ENCODE data around the gene PXN. TPM values are rescaled to one million over a fixed set of nuclear protein-coding genes. Genes with fewer than 3 reads are reported as not detected.

Gene PXN
- total RNA-seq, 1 experiment from 2014 or later = 156 TPM

DNA sequence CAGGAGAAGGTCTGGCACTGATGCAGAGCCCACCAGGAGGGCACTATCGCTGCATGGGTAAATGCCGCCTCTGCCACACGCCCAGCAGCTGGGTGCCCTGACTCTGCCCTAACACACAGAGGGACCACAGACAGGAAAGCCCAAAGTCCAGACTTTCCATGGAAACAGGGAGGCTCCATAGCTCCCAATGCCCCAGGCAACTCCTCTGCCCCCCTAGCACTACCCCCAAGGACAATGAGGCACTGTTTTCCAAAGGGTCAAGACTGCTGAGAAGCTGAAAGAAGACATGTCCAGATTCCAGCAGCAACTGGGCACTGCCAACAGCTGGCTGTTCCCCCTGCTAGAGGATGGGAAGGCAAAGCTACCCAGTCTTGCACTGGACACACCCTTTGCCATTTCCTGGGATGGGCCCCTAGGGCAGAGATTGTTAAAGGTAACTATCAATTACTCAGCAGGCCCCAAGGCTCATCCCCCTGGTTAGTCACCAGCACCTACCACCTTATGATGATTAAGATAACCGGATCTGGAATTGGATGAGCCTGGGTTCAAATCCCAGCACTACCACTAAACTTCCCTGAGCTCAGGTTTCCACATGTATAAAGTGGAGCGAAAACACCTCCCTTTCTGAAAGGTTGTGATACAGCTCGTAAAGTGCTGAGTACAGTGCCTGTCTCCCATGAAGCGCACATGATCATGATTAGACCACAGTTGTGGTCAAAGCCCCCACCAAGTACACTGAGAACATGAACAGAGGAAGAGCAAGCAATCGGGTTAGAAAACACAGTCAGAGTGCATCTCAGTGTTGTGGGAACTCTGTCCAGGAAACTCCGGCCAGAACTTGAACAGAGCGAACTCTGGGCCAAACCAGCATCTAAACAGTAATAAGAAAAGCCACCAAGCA is 3.3 kb downstream of the PXN start:
- intact Hi-C loops (cut with micrococcal nuclease; ENCODE audit: unreplicated experiment) = no loop called here
- TF ChIP-seq CTCF (IDR thresholded peaks at IDR 0.05; ENCODE audit: unreplicated experiment) = no peak
- H3K4me3 Mint-ChIP-seq (ENCODE audit: low read depth, unreplicated experiment) = peak overlapping the region; percentile 87
- CTCF ChIA-PET = interaction anchor here (0.5 to 13.8 kb wide), 5 partner anchors 16 to 34 kb away, joined by 3 to 338 read pairs (median 4); partner anchors contain the start of gene RNU4-1
- no peaks in the 10 kb centered on the region for H3K9me3 Mint-ChIP-seq (ENCODE audit: low read depth, unreplicated experiment)
- H3K27ac Mint-ChIP-seq (ENCODE audit: unreplicated experiment) = peak overlapping the region; percentile 52
- peaks cover 52% of the 10 kb centered on the region for H3K4me1 Mint-ChIP-seq (ENCODE audit: low read depth, unreplicated experiment)
- peak; percentile 34 for DNase-seq
- peaks cover 55% of the 10 kb centered on the region for H3K36me3 Mint-ChIP-seq (ENCODE audit: insufficient read depth, unreplicated experiment)
- BruUV-seq (replicated peaks) = no TSS peak
- no peaks in the 10 kb centered on the region for H3K27me3 Mint-ChIP-seq (ENCODE audit: unreplicated experiment)

DNA sequence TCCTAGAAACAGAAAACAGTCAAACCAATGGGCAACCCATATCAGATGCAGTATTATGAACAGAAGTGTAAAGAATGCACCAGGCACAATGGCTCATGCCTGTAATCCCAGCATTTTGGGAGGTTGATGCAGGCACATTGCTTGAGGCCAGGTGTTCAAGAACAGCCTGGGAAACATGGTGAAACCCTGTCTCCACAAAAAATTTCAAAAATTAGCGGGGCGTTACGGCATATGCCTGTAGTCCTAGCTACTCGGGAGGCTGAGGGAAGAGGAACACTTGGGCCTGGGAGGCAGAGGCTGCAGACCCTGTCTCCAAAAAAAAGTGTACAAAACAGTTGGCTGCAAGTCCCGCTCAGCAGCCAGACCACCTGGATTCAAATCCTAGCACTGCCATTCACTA is 4.9 kb downstream of the PXN start:
- Mint-ChIP-seq H3K9me3 (ENCODE audit: low read depth, unreplicated experiment) (no peaks in the 10 kb centered on the region), H3K4me3 (ENCODE audit: low read depth, unreplicated experiment) (no peak overlapping the region), H3K27ac (ENCODE audit: unreplicated experiment) (peak overlapping the region; percentile 27), H3K36me3 (ENCODE audit: insufficient read depth, unreplicated experiment) (peaks cover 51% of the 10 kb centered on the region), H3K4me1 (ENCODE audit: low read depth, unreplicated experiment) (peaks cover 65% of the 10 kb centered on the region), H3K27me3 (ENCODE audit: unreplicated experiment) (no peaks in the 10 kb centered on the region)
- no peak for TF ChIP-seq CTCF (IDR thresholded peaks at IDR 0.05; ENCODE audit: unreplicated experiment)
- DNase-seq = no peak
- CTCF ChIA-PET = interaction anchor here (13.8 kb wide), 1 partner anchor 32 kb away, joined by 338 read pairs; no protein-coding TSS in a partner anchor
- BruUV-seq (replicated peaks) = no TSS peak
- intact Hi-C loops (cut with micrococcal nuclease; ENCODE audit: unreplicated experiment) = no loop called here

DNA sequence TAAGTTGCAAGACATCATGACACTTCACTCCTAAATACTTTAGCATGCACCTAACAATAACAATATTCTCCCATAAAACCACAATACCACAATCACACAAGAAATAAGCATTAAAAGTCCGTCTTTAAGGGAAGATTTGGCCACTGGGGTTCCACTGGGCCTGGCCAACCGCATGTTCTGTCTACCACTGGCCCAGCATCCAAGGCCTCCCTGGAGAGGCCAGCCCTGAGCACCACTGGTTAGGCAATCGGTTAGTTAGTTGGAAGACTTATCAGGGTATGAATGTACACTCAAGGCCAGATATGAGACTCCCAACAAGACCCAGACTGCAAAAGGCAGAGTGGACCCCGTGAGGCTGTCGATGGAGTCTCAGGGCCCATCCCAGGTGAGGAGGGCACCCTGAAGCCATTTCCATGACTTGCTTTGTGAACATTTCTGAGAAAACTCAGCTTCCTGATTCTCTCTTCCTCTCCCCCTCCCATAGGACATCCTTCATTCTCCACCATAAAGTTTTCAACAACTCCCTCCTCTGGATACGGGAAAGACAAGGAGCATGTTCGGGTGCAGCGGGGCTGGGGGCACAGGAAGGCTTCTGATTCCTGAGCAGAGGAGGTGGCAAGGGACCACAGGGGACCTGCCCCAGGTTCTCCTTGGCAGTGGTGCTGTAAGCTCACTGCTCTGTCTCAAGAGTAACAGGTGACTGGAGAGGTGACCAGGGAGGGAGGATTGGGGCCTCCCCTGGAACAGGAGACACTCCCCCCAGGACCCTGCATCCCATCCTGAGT is 5.9 kb downstream of the PXN start:
- intact Hi-C loops (cut with micrococcal nuclease; ENCODE audit: unreplicated experiment) = no loop called here
- no peaks in the 10 kb centered on the region for H3K27me3 Mint-ChIP-seq (ENCODE audit: unreplicated experiment)
- DNase-seq = no peak
- CTCF ChIA-PET = interaction anchor here (0.8 to 13.8 kb wide), 3 partner anchors 25 to 31 kb away, joined by 3 to 338 read pairs (median 17); no protein-coding TSS in a partner anchor
- H3K36me3 Mint-ChIP-seq (ENCODE audit: insufficient read depth, unreplicated experiment) = peaks cover 48% of the 10 kb centered on the region
- BruUV-seq (replicated peaks) = no TSS peak
- H3K4me1 Mint-ChIP-seq (ENCODE audit: low read depth, unreplicated experiment) = peaks cover 74% of the 10 kb centered on the region
- no peak for TF ChIP-seq CTCF (IDR thresholded peaks at IDR 0.05; ENCODE audit: unreplicated experiment)
- H3K27ac Mint-ChIP-seq (ENCODE audit: unreplicated experiment) = peak overlapping the region; percentile 27
- no peaks in the 10 kb centered on the region for H3K9me3 Mint-ChIP-seq (ENCODE audit: low read depth, unreplicated experiment)
- H3K4me3 Mint-ChIP-seq (ENCODE audit: low read depth, unreplicated experiment) = no peak overlapping the region

DNA sequence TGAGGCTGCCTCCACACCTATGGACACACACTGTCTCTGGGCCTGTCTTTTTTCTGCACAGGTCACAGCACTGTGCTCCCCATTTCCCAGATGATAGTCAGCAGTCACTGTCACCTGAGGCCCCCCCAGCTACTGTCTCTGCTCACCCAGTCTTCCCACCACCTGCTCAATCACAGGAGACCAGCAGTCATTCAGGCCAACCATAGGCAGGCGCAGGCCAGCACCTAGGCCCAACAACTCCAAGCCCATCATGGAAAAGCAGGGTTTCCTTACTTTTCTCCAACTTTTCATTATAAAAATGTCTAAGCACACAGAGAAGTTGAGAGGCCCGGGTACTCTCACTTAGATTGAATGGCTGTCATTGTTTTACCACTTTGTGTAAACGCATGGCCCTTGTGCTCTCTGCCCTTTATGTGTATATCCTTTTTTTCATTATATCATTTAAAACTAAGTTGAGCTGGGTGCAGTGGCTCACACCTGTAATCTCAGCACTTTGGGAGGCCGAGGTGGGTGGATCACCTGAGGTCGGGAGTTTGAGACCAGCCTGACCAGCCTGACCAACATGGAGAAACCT is 7.1 kb downstream of the PXN start:
- no TSS peak for BruUV-seq (replicated peaks)
- Mint-ChIP-seq H3K4me3 (ENCODE audit: low read depth, unreplicated experiment) (peak overlapping the region; percentile 11), H3K36me3 (ENCODE audit: insufficient read depth, unreplicated experiment) (peaks cover 37% of the 10 kb centered on the region), H3K9me3 (ENCODE audit: low read depth, unreplicated experiment) (no peaks in the 10 kb centered on the region), H3K27ac (ENCODE audit: unreplicated experiment) (no peak overlapping the region), H3K27me3 (ENCODE audit: unreplicated experiment) (no peaks in the 10 kb centered on the region), H3K4me1 (ENCODE audit: low read depth, unreplicated experiment) (peaks cover 70% of the 10 kb centered on the region)
- no peak for TF ChIP-seq CTCF (IDR thresholded peaks at IDR 0.05; ENCODE audit: unreplicated experiment)
- no peak for DNase-seq
- intact Hi-C loops (cut with micrococcal nuclease; ENCODE audit: unreplicated experiment) = no loop called here
- CTCF ChIA-PET = interaction anchor here (0.9 to 13.8 kb wide), 3 partner anchors 15 to 30 kb away, joined by 3 to 338 read pairs (median 17); no protein-coding TSS in a partner anchor

All from Calu3 (cell line).